Upper lobe of left lung (tissue), 6 donors: ENCODE measurements around the gene ATG7. TPM values are rescaled to one million over a fixed set of nuclear protein-coding genes. Genes with fewer than 3 reads are reported as not detected.

Experiments used
- ATAC-seq, 2 donors: fragments of 200-7000 bp; cut with Tn5 transposase; one replicate each; pipeline ENCODE4 v1.9.1; 2022; ENCODE audit warnings: mild to moderate bottlenecking in 2 of 2, moderate library complexity in 2 of 2; ENCODE audit not compliant: low FRiP score in 2 of 2
- DNase-seq, 2 donors: peaks; one replicate each; pipeline ENCODE4 v3.0.0-alpha.2; 2019 to 2020
- H3K27ac ChIP-seq, 4 donors: fragments of 200-600 bp; sonication (generic); one replicate each; pipeline ENCODE4 v1.5.1; 2016 to 2019
- H3K27me3 ChIP-seq, 4 donors: fragments of 200-600 bp; sonication (generic); one replicate each; pipeline ENCODE4 v1.5.1; 2017 to 2019
- H3K36me3 ChIP-seq, 4 donors: fragments of 200-600 bp; sonication (generic); one replicate each; pipeline ENCODE4 v1.5.1; 2016 to 2019
- H3K4me1 ChIP-seq, 4 donors: fragments of 200-600 bp; sonication (generic); one replicate each; pipeline ENCODE4 v1.5.1; 2018 to 2019
- H3K4me3 ChIP-seq, 4 donors: fragments of 200-600 bp; sonication (generic); one replicate each; pipeline ENCODE4 v1.5.1; 2017 to 2019; ENCODE audit warnings: mild to moderate bottlenecking in 2 of 4, moderate library complexity in 1 of 4
- H3K9me3 ChIP-seq, 4 donors: fragments of 200-600 bp; sonication (generic); one replicate each; pipeline ENCODE4 v1.5.1; 2018 to 2019
- EP300 ChIP-seq, 4 donors: sonication (generic); formaldehyde crosslinking; IDR thresholded peaks; one replicate each; pipeline ENCODE4 v1.5.1; 2017; ENCODE audit warnings: antibody characterized with exemption in 4 of 4, control low read depth in 2 of 4
- POLR2A ChIP-seq, 4 donors: fragments of 450-650 bp; IDR thresholded peaks; one replicate each; pipeline ENCODE4 v1.5.1; 2016 to 2017; ENCODE audit warnings: antibody characterized with exemption in 4 of 4, mild to moderate bottlenecking in 2 of 4
- POLR2AphosphoS5 ChIP-seq, 2 donors: sonication (generic); formaldehyde crosslinking; IDR thresholded peaks; one replicate each; pipeline ENCODE4 v1.5.1; 2017; ENCODE audit warnings: antibody characterized with exemption in 2 of 2
- WGBS, 2 donors: methylation state at CpG; one replicate each; pipeline ENCODE4 v1.1.5; 2017 to 2018; 5-methylcytosine and 5-hydroxymethylcytosine counted together
- total RNA-seq, 6 donors: library from RNA; depleted of rRNA in 4 of 6; stranded (reverse); fragments of >200 nt in 4 of 6; gene quantifications; one replicate each; pipeline versions ENCODE4 v1.1.0 to v1.2.1, GENCODE V29; 2016 to 2021
- TF ChIP-seq, protein P1 (sequence below), 6 experiments: fragments of 450-650 bp in 4 of 6; fragments of 200-600 bp in 2 of 6; sonication (generic) in 2 of 6; IDR thresholded peaks; one replicate each; pipeline ENCODE4 v1.5.1; 2016 to 2019; ENCODE audit warnings: antibody characterized with exemption in 6 of 6
- donor health status: DM: no; HTN: no; CAD: no; lungs with moderate emphysema.
- donor health status: DM: no; HTN: yes; CAD: no; lungs with severe emphysema.

The ATG7 gene
- total RNA-seq, 6 donors from 2014 or later: 52.4 to 195 (median 74.1) TPM

DNA sequence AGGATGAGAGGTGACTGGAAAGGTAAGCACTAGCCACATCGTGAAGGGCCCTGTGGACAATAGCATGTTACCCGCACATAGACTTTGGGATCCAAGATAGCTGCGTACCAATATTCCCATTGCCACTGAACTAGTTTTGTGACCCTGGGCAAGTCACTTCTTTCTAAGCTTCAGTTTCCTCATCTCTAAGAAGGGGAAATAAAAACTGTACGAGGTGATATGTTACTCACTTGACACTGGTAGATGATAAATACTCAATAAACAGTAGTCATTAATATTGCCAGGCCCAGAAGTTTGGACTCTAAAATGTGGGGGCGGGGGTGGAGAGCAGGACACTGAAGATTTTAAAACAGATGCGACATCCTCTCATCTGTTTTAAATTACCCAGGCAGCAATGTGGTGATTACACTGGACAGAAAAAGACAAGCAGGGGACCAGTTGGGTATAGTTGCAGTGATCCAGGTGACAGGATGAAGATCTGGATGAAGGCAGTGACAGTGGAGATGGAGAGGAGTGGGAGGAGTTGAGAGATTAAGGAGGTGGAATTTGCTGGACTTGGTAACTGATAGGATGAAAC lies 2.5 kb downstream of the ATG7 start:
- TF ChIP-seq EP300 (IDR thresholded peaks at IDR 0.05): no peak
- TF ChIP-seq POLR2AphosphoS5 (IDR thresholded peaks at IDR 0.05): no peak
- no peak for TF ChIP-seq POLR2A (IDR thresholded peaks at IDR 0.05)
- TF ChIP-seq, protein P1, sequence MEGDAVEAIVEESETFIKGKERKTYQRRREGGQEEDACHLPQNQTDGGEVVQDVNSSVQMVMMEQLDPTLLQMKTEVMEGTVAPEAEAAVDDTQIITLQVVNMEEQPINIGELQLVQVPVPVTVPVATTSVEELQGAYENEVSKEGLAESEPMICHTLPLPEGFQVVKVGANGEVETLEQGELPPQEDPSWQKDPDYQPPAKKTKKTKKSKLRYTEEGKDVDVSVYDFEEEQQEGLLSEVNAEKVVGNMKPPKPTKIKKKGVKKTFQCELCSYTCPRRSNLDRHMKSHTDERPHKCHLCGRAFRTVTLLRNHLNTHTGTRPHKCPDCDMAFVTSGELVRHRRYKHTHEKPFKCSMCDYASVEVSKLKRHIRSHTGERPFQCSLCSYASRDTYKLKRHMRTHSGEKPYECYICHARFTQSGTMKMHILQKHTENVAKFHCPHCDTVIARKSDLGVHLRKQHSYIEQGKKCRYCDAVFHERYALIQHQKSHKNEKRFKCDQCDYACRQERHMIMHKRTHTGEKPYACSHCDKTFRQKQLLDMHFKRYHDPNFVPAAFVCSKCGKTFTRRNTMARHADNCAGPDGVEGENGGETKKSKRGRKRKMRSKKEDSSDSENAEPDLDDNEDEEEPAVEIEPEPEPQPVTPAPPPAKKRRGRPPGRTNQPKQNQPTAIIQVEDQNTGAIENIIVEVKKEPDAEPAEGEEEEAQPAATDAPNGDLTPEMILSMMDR (IDR thresholded peaks at IDR 0.05): no peak
- Histone ChIP-seq H3K27me3 (no peaks in the 10 kb centered on the region), H3K9me3 (no peaks in the 10 kb centered on the region), H3K36me3 (peaks cover 0 to 8% (median 0%) of the 10 kb centered on the region in 4 donors), H3K4me3 (no peak overlapping the region), H3K27ac (peak overlapping the region; percentile 54 to 93 (median 88)), H3K4me1 (peaks cover 17 to 25% (median 20%) of the 10 kb centered on the region in 4 donors)
- ATAC-seq (no peak), DNase-seq (no peak)
- WGBS, 2 donors: 83 to 88% methylated on average over 6 of the region's 6 CpGs

DNA sequence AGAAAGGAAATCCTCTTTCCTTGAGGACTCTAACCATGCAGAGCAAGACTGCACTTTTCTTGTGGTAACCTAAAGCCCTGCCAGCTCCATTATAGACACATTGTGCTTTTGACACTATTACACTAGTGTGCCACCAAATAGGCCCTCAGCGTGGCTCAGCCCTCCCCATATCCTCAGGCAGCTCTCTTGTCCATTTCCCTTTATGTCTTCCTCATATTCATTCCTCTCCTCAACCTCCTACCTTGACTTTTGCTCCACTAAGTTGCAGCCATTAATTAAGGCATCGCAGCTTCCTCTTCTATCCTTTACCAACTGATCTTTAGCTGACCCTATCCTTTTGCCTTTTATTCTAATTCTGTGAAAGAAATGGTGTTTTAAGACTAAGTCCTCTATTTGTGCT lies 3.7 kb downstream of the ATG7 start:
- Histone ChIP-seq H3K4me3 (no peak overlapping the region), H3K9me3 (no peaks in the 10 kb centered on the region), H3K27me3 (no peaks in the 10 kb centered on the region), H3K4me1 (peaks cover 17 to 25% (median 20%) of the 10 kb centered on the region in 4 donors), H3K27ac (peak overlapping the region in 2 of 4 donors; percentile 35 to 59), H3K36me3 (peaks cover 0 to 14% (median under 1%) of the 10 kb centered on the region in 4 donors)
- TF ChIP-seq EP300 (IDR thresholded peaks at IDR 0.05): no peak
- TF ChIP-seq POLR2A (IDR thresholded peaks at IDR 0.05): no peak
- no peak for TF ChIP-seq POLR2AphosphoS5 (IDR thresholded peaks at IDR 0.05)
- TF ChIP-seq, protein P1 (IDR thresholded peaks at IDR 0.05): no peak
- no peak for ATAC-seq
- DNase-seq: no peak
- 62 to 70% methylated on average over 1 of the region's 2 CpGs for WGBS, 2 donors

DNA sequence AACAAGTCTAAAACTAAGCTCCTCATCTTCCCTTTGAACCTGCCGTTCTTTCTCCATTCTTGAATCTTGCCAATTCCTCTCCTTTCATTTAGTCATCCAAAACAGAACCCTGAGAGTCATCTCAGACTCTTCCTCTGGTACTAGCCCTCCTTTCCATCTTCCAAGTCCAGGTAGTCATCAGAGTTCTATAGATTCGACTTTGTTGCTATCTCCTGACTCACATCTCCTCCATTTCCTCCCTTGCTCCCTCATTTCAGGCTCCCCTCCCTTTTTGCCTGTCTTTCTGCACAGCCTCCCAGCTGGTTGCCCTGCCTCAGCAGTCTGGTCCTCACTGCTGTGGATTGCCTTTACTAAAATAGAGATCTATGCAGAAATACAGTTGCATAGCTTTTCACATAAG lies 4.7 kb downstream of the ATG7 start:
- H3K27ac ChIP-seq: no peak overlapping the region
- DNase-seq: no peak
- H3K36me3 ChIP-seq: peaks cover 0 to 19% (median 2%) of the 10 kb centered on the region in 4 donors
- TF ChIP-seq EP300 (IDR thresholded peaks at IDR 0.05) (no peak), POLR2AphosphoS5 (IDR thresholded peaks at IDR 0.05) (no peak), POLR2A (IDR thresholded peaks at IDR 0.05) (no peak)
- TF ChIP-seq, protein P1 (IDR thresholded peaks at IDR 0.05): no peak
- ATAC-seq: no peak
- no peak overlapping the region for H3K4me3 ChIP-seq
- peaks cover 13 to 24% (median 17%) of the 10 kb centered on the region in 4 donors for H3K4me1 ChIP-seq
- H3K27me3 ChIP-seq: no peaks in the 10 kb centered on the region
- no peaks in the 10 kb centered on the region for H3K9me3 ChIP-seq
- 92 to 93% methylated on average over 2 of the region's 2 CpGs for WGBS, 2 donors

DNA sequence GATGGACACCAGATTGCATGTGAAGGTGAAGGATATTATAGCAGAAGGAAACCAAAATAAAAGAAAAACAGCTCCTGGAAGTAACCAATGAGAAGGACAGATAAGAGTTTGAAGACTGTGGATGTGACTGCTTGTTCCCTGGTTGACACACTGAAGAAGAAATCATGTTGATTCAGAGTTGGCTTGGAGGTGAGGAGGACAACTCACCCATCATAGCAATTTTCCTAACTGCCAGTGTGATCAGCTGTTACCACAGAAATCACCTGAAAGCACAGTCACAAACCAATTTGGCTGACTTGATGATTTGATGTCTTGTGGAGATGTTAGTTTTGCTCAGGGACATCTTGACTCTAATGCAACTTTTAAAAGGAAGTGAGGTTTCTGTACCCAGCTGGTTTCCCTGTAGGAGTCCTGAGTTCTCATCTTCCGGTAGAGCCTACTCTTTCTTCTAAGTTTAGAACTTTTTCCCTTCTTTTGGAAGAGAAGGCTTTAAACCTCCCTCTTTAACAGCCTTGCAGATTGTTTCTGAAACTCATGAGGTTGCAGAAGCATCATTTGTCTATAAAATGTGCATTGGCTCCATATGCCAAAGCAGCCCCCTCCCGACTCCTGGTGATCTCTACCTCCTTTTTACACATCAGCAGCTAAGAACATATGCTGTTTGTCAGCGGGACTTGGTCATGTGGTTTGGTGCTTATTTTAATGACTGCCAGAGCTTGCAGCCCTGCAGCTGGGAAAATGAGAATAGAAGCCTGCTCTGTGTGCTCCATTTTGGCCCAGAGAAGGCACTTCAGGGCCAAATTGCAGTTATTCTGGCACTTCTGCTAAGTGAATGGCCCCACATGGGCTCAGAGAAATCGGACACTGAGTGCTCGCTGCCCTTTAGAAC lies 10.3 kb downstream of the ATG7 start:
- Histone ChIP-seq H3K36me3 (peaks cover 0 to 18% (median 4%) of the 10 kb centered on the region in 4 donors), H3K4me3 (no peak overlapping the region), H3K9me3 (no peaks in the 10 kb centered on the region), H3K27me3 (no peaks in the 10 kb centered on the region), H3K27ac (peak overlapping the region in 3 of 4 donors; percentile 24 to 62 (median 42)), H3K4me1 (peaks cover 13 to 20% (median 16%) of the 10 kb centered on the region in 4 donors)
- DNase-seq (no peak), ATAC-seq (peak; percentile 40 to 64)
- WGBS, 2 donors: 67 to 71% methylated on average over 5 of the region's 5 CpGs
- TF ChIP-seq, protein P1 (IDR thresholded peaks at IDR 0.05): no peak
- TF ChIP-seq POLR2AphosphoS5 (IDR thresholded peaks at IDR 0.05) (no peak), POLR2A (IDR thresholded peaks at IDR 0.05) (no peak), EP300 (IDR thresholded peaks at IDR 0.05) (no peak)
